Small intestine (tissue), 7 donors: Measurements from ENCODE around the gene FITM1. TPM values are rescaled to one million over a fixed set of nuclear protein-coding genes. Genes with fewer than 3 reads are reported as not detected.

Experiments used
- DNase-seq, 2 donors: peaks; one replicate each; pipeline versions ENCODE4 v3.0.0 to v3.0.0-alpha.2; 2013
- FAIRE-seq: peaks from 2 replicates; lab custom pipeline; 2012; peaks lifted over from hg19 to GRCh38; lab: Jason Lieb, UNC
- H3K27ac ChIP-seq, 3 donors: one replicate each; pipeline ENCODE4 v1.5.1; 2013; ENCODE audit warnings: low read length in 2 of 3, mild to moderate bottlenecking in 2 of 3, control low read depth in 1 of 3, inconsistent platforms in 1 of 3, low read depth in 1 of 3, moderate library complexity in 1 of 3
- H3K27me3 ChIP-seq, 3 donors: one replicate each; pipeline ENCODE4 v1.6.1; 2013; ENCODE audit warnings: low read length in 3 of 3, inconsistent platforms in 1 of 3; ENCODE audit not compliant: control insufficient read depth in 3 of 3, insufficient read depth in 3 of 3
- H3K36me3 ChIP-seq, 3 donors: one replicate each; pipeline ENCODE4 v1.6.1; 2013; ENCODE audit warnings: low read length in 3 of 3, inconsistent platforms in 1 of 3, low read depth in 1 of 3, mild to moderate bottlenecking in 1 of 3, moderate library complexity in 1 of 3; ENCODE audit not compliant: control insufficient read depth in 3 of 3, insufficient read depth in 2 of 3
- H3K4me1 ChIP-seq, 3 donors: one replicate each; pipeline ENCODE4 v1.6.1; 2013; ENCODE audit warnings: low read length in 2 of 3, inconsistent platforms in 1 of 3, low read depth in 1 of 3, mild to moderate bottlenecking in 1 of 3, moderate library complexity in 1 of 3; ENCODE audit not compliant: control insufficient read depth in 3 of 3, insufficient read depth in 2 of 3
- H3K4me3 ChIP-seq, 3 donors: one replicate each; pipeline ENCODE4 v1.5.1; 2013; ENCODE audit warnings: low read length in 3 of 3, control low read depth in 1 of 3, inconsistent platforms in 1 of 3, low read depth in 1 of 3, mild to moderate bottlenecking in 1 of 3, moderate library complexity in 1 of 3
- H3K9me3 ChIP-seq, 2 donors: one replicate each; pipeline ENCODE4 v1.6.1; 2013; ENCODE audit warnings: low read depth in 1 of 2, low read length in 1 of 2; ENCODE audit not compliant: control insufficient read depth in 2 of 2, insufficient read depth in 1 of 2
- WGBS, 3 donors: extraction: QIAGEN DNeasy Blood & Tissue Kit; methylation state at CpG; one replicate each; pipeline ENCODE4 v1.1.7; 2013; 5-methylcytosine and 5-hydroxymethylcytosine counted together
- polyA plus RNA-seq, 4 donors: library from polyadenylated mRNA; stranded (reverse) in 3 of 4; unstranded in 1 of 4; fragments of 200-250 nt in 3 of 4; fragments of 120-200 nt in 1 of 4; gene quantifications; one replicate each; pipeline versions ENCODE4 v1.2.1 to v1.2.3, GENCODE V29; 2013
- donor health status: healthy with polysubstance abuse.
- donor health status: control.
- donor health status: control.
- donor health status: Bipolar disorder and iron deficiency.
- donor health status: healthy.

Gene FITM1
- polyA plus RNA-seq, 4 donors = 2.4 to 5.8 (median 4.1) TPM

GRCh38 chr14:24135834-24136683 is 5.6 kb downstream of the FITM1 start, which contains the start of gene PSME1:
Gene PSME1, plus strand, starts transcription at chr14:24136194. Its CDS starts 69 bp downstream, at chr14:24136263.
- peak within 1 kb of the TSS; percentile 87 to 97 (median 92) for H3K4me3 ChIP-seq
- H3K9me3 ChIP-seq = no peaks in the 10 kb centered on the region
- no peak for FAIRE-seq
- WGBS, 3 donors = 0 to 1% (median 1%) methylated on average over 42 to 75 of the region's 75 CpGs
- H3K4me1 ChIP-seq = peaks cover 7 to 37% (median 13%) of the 10 kb centered on the region in 3 donors
- peak; percentile 94 to 98 for DNase-seq
- H3K27me3 ChIP-seq = no peaks in the 10 kb centered on the region
- peaks cover 5 to 46% (median 6%) of the 10 kb centered on the region in 3 donors for H3K36me3 ChIP-seq
- H3K27ac ChIP-seq = peak within 1 kb of the TSS; percentile 91 to 97 (median 92)

DNA sequence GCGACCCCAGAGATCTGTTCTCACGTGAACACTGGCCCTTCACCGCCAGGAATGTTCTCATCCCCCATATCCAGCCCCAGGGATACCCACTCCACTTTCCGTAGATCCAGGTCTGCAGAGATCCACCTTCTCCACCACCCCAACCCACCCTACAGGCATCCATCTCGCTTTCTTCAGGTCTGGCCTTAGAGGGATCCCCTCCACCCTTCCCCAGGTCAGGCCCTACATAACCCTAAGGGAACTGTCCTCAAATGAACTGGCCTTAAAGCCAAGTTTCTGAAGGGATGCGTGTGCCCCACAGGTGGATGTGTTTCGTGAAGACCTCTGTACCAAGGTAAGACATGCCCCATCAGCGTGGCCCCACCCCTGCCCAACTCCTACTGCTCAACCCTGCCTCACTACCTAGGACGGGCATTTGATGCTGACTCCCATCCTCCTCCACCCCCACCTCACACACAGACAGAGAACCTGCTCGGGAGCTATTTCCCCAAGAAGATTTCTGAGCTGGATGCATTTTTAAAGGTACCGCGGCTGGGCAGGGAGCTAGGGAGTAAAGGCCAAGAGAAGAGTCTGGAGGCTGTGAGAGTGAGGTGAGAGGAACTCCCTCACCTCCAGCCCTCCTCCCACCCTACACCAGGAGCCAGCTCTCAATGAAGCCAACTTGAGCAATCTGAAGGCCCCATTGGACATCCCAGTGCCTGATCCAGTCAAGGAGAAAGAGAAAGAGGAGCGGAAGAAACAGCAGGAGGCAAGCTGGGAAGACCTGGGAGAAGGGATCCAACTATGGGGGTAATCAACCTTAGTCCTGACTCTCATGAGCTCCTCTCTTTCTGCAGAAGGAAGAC is 6.4 kb downstream of the FITM1 start:
- FAIRE-seq (no peak), DNase-seq (peak; percentile 22 to 40)
- Histone ChIP-seq H3K9me3 (no peaks in the 10 kb centered on the region), H3K36me3 (peaks cover 5 to 42% (median 6%) of the 10 kb centered on the region in 3 donors), H3K4me1 (peaks cover 7 to 38% (median 13%) of the 10 kb centered on the region in 3 donors), H3K27me3 (no peaks in the 10 kb centered on the region), H3K4me3 (peak overlapping the region; percentile 87 to 97 (median 92)), H3K27ac (peak overlapping the region; percentile 80 to 97 (median 80))
- 11 to 27% (median 17%) methylated on average over 13 of the region's 13 CpGs for WGBS, 3 donors

GRCh38 chr14:24137529-24138395 is 7.3 kb downstream of the FITM1 start:
- Histone ChIP-seq H3K9me3 (no peaks in the 10 kb centered on the region), H3K4me1 (peaks cover 7 to 46% (median 13%) of the 10 kb centered on the region in 3 donors), H3K27ac (peak overlapping the region; percentile 21 to 97 (median 80)), H3K4me3 (peak overlapping the region in 1 of 3 donors; percentile 92), H3K27me3 (no peaks in the 10 kb centered on the region), H3K36me3 (peaks cover 5 to 33% (median 6%) of the 10 kb centered on the region in 3 donors)
- WGBS, 3 donors = 69 to 87% (median 73%) methylated on average over 8 of the region's 8 CpGs
- no peak for FAIRE-seq
- no peak for DNase-seq

DNA sequence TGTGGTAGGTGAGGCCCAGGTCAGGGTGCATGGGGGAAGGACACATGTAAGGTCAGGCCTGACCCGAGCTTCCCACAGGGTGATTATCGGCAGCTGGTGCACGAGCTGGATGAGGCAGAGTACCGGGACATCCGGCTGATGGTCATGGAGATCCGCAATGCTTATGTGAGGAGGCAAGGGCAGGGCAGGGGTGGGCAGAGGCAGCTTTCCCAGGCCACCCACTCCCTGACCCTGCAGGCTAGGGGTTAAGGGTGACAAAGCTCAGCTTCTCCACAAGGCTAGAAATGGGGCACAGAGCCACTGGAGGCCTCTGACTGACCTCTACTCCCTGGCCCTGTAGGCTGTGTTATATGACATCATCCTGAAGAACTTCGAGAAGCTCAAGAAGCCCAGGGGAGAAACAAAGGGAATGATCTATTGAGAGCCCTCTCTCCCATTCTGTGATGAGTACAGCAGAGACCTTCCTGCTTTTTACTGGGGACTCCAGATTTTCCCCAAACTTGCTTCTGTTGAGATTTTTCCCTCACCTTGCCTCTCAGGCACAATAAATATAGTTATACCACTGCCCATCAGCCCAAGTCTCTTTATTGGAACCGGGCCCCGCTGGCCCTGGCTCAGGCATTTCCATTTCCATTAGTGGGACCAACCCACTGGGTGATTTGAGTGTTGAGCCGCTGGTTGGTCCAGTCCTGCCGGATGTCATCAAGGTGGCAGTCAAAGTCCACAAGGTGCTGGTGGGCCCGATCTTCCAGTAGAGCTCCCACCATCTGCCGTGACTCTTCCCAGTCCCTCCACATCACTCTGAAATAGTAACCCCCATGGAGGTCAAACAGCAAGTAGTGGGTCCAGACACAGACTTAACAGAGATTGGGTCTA is 8.2 kb downstream of the FITM1 start:
- Histone ChIP-seq H3K27ac (peak overlapping the region in 2 of 3 donors; percentile 21 to 25), H3K4me3 (peak overlapping the region in 1 of 3 donors; percentile 15), H3K9me3 (no peaks in the 10 kb centered on the region), H3K36me3 (peaks cover 5 to 38% (median 9%) of the 10 kb centered on the region in 3 donors), H3K27me3 (no peaks in the 10 kb centered on the region), H3K4me1 (peaks cover 7 to 55% (median 19%) of the 10 kb centered on the region in 3 donors)
- 52 to 76% (median 61%) methylated on average over 13 of the region's 13 CpGs for WGBS, 3 donors
- FAIRE-seq = no peak
- DNase-seq = no peak

- DNase-seq (no peak), FAIRE-seq (no peak)
- H3K4me3 ChIP-seq = peak overlapping the region in 1 of 3 donors; percentile 15
- H3K9me3 ChIP-seq = no peaks in the 10 kb centered on the region
- WGBS, 3 donors = 63 to 79% (median 64%) methylated on average over 9 of the region's 9 CpGs
- H3K27me3 ChIP-seq = no peaks in the 10 kb centered on the region
- H3K27ac ChIP-seq = peak overlapping the region in 1 of 3 donors; percentile 5
- H3K4me1 ChIP-seq = peaks cover 7 to 61% (median 24%) of the 10 kb centered on the region in 3 donors
- peaks cover 9 to 44% (median 10%) of the 10 kb centered on the region in 3 donors for H3K36me3 ChIP-seq
Measured at GRCh38 chr14:24139272-24139934, 8.9 kb downstream of the FITM1 start.

- no peaks in the 10 kb centered on the region for H3K27me3 ChIP-seq
- H3K27ac ChIP-seq = peak within 1 kb of the TSS; percentile 90 to 96 (median 90)
- H3K4me1 ChIP-seq = peaks cover 12 to 69% (median 28%) of the 10 kb centered on the region in 3 donors
- H3K9me3 ChIP-seq = no peaks in the 10 kb centered on the region
- H3K36me3 ChIP-seq = peaks cover 9 to 44% (median 10%) of the 10 kb centered on the region in 3 donors
- 0% methylated on average over 60 to 65 of the region's 65 CpGs for WGBS, 3 donors
- no peak for FAIRE-seq
- H3K4me3 ChIP-seq = peak within 1 kb of the TSS; percentile 70 to 86 (median 81)
- DNase-seq = peak; percentile 100
Measured at GRCh38 chr14:24141097-24141880, 10.8 kb downstream of the FITM1 start, which contains the start of gene EMC9. Gene EMC9, minus strand, starts transcription at chr14:24141591. Its CDS starts 287 bp downstream, at chr14:24141304.
